Activated CD4-positive, alpha-beta T cell treated with anti-CD3 and anti-CD28 coated beads, Interleukin-2, amount 10 ng/mL, durations not matched to agents 24 days and 14 days (primary cell): ENCODE results near the gene PPP2R3B. TPM values are rescaled to one million over a fixed set of nuclear protein-coding genes. Genes with fewer than 3 reads are reported as not detected.

ENCODE experiments used
- DNase-seq: peaks from one replicate; pipeline ENCODE4 v3.0.0; 2022
- H3K27ac Mint-ChIP-seq: one replicate; pipeline ENCODE4 v1.8.0; 2022; ENCODE audit warnings: mild to moderate bottlenecking, mixed read lengths
- H3K27me3 Mint-ChIP-seq: one replicate; pipeline ENCODE4 v1.8.0; 2022; ENCODE audit warnings: mixed read lengths
- H3K36me3 Mint-ChIP-seq: one replicate; pipeline ENCODE4 v1.8.0; 2022; ENCODE audit warnings: low read depth, mild to moderate bottlenecking, mixed read lengths
- H3K4me1 Mint-ChIP-seq: one replicate; pipeline ENCODE4 v1.8.0; 2021; ENCODE audit warnings: mixed read lengths
- H3K4me3 Mint-ChIP-seq: one replicate; pipeline ENCODE4 v1.8.0; 2022; ENCODE audit warnings: mild to moderate bottlenecking, moderate library complexity, mixed read lengths
- H3K9me3 Mint-ChIP-seq: one replicate; pipeline ENCODE4 v1.8.0; 2021; ENCODE audit warnings: mixed read lengths
- intact Hi-C: fragments of 100-400 bp; cut with micrococcal nuclease; formaldehyde crosslinking; loops from one replicate; pipeline ENCODE4 v1.15.1; 2023
- total RNA-seq: library from RNA; stranded (reverse); gene quantifications from 2 replicates; pipeline ENCODE4 v1.2.3, GENCODE V29; 2022

PPP2R3B gene
- total RNA-seq, 1 donor from 2014 or later, result 47.8 TPM

DNA sequence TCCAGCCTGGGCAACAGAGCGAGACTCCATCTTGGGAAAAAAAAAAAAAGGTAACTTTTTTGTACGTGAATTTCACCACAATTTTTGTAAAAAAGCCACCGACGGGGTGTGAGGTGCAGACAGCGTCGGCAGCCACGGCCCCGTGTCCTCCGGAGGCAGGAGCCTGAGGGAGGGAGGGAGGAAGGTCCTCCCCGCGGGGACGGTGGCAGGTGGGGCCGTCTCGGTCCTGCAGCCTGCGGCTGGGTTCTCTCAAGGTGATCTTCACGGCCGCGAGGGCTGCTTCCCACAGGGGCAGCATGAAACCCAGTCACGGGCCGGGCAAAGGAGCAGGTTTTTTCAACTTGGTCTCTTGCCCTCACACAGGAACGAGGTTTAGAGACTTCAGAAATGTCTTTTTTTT lies 91.6 kb downstream of the PPP2R3B start:
- DNase-seq, result peak; percentile 49
- no peak overlapping the region for H3K4me3 Mint-ChIP-seq
- intact Hi-C loops, result no loop called here
- H3K4me1 Mint-ChIP-seq, result no peaks in the 10 kb centered on the region
- no peaks in the 10 kb centered on the region for H3K27me3 Mint-ChIP-seq
- H3K27ac Mint-ChIP-seq, result no peak overlapping the region
- no peaks in the 10 kb centered on the region for H3K9me3 Mint-ChIP-seq
- H3K36me3 Mint-ChIP-seq, result peaks cover 42% of the 10 kb centered on the region

DNA sequence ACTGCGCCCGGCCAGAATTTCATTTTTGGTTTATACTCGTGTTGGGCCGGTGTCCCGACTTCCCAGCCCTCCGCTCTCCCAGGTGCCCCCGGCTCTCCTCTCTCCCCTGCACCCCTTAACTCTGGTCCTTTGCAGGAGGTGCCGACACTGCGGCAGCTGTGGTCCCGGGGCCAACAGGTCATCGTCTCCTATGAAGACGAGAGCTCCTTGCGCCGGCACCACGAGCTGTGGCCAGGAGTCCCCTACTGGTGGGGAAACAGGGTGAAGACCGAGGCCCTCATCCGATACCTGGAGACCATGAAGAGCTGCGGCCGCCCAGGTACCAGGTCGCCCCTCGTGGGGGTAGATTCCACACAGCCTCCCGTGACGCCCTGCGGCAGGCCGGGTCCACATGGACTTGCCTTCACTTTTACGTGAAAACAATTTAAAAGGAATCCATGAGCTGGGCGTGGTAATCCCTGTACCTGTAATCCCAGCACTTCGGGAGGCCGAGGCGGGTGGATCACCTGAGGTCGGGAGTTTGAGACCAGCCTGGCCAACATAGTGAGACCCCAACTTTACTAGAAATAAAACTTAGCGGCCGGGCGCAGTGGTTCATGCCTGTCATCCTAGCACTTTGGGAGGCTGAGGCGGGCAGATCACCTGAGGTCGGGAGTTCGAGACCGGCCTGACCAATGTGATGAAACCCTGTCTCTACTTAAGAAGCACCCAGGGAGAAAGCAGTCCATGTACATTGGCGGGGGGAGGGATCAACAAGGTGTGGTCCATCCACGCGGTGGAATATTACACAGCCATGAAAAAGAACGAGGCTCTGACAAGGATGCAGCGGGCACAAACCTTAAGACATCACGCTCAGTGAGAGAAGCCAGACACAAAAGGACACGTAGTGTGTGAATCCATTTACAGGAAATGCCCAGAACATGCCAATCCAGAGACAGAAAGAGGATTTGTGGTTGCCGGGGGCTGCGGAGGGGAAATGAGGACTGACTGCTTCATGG lies 93.5 kb downstream of the PPP2R3B start:
- no peak overlapping the region for H3K27ac Mint-ChIP-seq
- H3K4me1 Mint-ChIP-seq, result no peaks in the 10 kb centered on the region
- no peaks in the 10 kb centered on the region for H3K9me3 Mint-ChIP-seq
- peaks cover 53% of the 10 kb centered on the region for H3K36me3 Mint-ChIP-seq
- H3K27me3 Mint-ChIP-seq, result no peaks in the 10 kb centered on the region
- no peak overlapping the region for H3K4me3 Mint-ChIP-seq
- intact Hi-C loops, result no loop called here
- DNase-seq, result peak; percentile 48

DNA sequence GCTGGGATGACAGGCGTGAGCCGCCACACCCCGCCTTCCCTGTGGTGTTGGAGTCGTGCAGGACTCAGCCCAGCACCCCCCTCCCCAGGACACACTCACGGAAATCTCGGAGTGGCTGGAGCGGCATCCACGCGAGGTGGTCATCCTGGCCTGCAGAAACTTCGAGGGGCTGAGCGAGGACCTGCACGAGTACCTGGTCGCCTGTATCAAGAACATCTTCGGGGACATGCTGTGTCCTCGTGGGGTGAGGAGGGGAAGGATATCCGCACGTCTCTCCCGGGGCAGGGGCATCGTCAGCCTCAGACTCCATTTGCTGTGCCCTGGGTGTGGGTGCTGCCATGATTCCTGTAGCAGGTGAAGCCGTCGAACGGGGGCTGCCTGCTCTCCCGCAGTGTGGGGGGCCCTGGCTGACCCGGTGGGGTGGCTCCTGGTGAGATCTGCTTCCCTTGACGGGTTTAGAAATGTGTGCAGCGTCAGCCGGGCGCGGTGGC lies 95.3 kb downstream of the PPP2R3B start:
- H3K27me3 Mint-ChIP-seq, result no peaks in the 10 kb centered on the region
- H3K9me3 Mint-ChIP-seq, result no peaks in the 10 kb centered on the region
- H3K27ac Mint-ChIP-seq, result no peak overlapping the region
- H3K36me3 Mint-ChIP-seq, result peaks cover 58% of the 10 kb centered on the region
- no peak overlapping the region for H3K4me3 Mint-ChIP-seq
- DNase-seq, result peak; percentile 38
- H3K4me1 Mint-ChIP-seq, result peaks cover 4% of the 10 kb centered on the region
- intact Hi-C loops, result no loop called here

GRCh38 chrX:290476-291166 lies 96.1 kb downstream of the PPP2R3B start:
- peak; percentile 36 for DNase-seq
- H3K4me3 Mint-ChIP-seq, result no peak overlapping the region
- intact Hi-C loops, result no loop called here
- H3K9me3 Mint-ChIP-seq, result no peaks in the 10 kb centered on the region
- H3K36me3 Mint-ChIP-seq, result peaks cover 58% of the 10 kb centered on the region
- no peak overlapping the region for H3K27ac Mint-ChIP-seq
- peaks cover 7% of the 10 kb centered on the region for H3K4me1 Mint-ChIP-seq
- H3K27me3 Mint-ChIP-seq, result no peaks in the 10 kb centered on the region

- Mint-ChIP-seq H3K9me3 (no peaks in the 10 kb centered on the region), H3K27ac (no peak overlapping the region)
These were observed 98.1 kb downstream of the PPP2R3B start for GRCh38 chrX:288561-288991.

DNA sequence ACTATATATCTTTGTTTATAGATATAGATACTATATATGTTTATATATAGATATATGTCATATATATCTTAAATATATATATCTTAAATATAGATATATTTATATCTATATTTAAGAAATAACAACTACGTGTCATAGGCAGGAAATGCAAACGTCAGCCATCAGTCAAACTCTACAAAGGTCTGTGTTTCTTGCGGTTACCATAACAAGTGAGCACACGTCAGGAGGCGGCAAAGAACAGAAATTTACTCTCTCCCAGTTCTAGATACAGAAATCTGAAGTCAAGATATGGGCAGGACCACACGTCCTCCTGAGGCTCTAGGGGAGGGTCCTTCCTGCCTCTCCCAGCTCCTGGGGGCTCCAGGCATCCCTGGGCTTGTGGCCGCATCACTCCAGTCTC lies 99.0 kb downstream of the PPP2R3B start:
- Mint-ChIP-seq H3K9me3 (no peaks in the 10 kb centered on the region), H3K4me3 (no peak overlapping the region), H3K4me1 (peaks cover 18% of the 10 kb centered on the region), H3K27ac (no peak overlapping the region), H3K36me3 (peaks cover 57% of the 10 kb centered on the region), H3K27me3 (no peaks in the 10 kb centered on the region)
- DNase-seq, result no peak
- intact Hi-C loops, result no loop called here

More at GRCh38 chrX:288561-288991, 98.1 kb downstream of the PPP2R3B start:
- Mint-ChIP-seq H3K27me3 (no peaks in the 10 kb centered on the region), H3K36me3 (peaks cover 65% of the 10 kb centered on the region), H3K4me1 (peaks cover 18% of the 10 kb centered on the region), H3K4me3 (no peak overlapping the region)
- intact Hi-C loops, result no loop called here
- DNase-seq, result peak; percentile 51

- Mint-ChIP-seq H3K4me3 (no peak overlapping the region), H3K27me3 (no peaks in the 10 kb centered on the region), H3K9me3 (no peaks in the 10 kb centered on the region), H3K36me3 (peaks cover 41% of the 10 kb centered on the region), H3K4me1 (peaks cover 23% of the 10 kb centered on the region), H3K27ac (no peak overlapping the region)
- peak; percentile 49 for DNase-seq
- intact Hi-C loops, result no loop called here
These were observed 101.5 kb downstream of the PPP2R3B start for GRCh38 chrX:285076-285677.

Other genes starting within 250 kb of the PPP2R3B start
- gene PLCXD1, start 105.5 kb downstream of the PPP2R3B start, total RNA-seq, result 66.0 and 68.7 TPM in 2 replicates
- 66.3 and 70.5 TPM in 2 replicates for gene GTPBP6, start 68.1 kb downstream of the PPP2R3B start, total RNA-seq
- not detected in 2 replicates for gene SHOX, start 243.9 kb upstream of the PPP2R3B start, total RNA-seq